Ovary (tissue), 9 donors: ENCODE data around the gene PRDM16. TPM values are rescaled to one million over a fixed set of nuclear protein-coding genes. Genes with fewer than 3 reads are reported as not detected.

ENCODE experiments used
- DNase-seq, 5 donors: peaks; one replicate each; pipeline ENCODE4 v3.0.0-alpha.2; 2019 to 2020
- H3K27ac ChIP-seq, 2 donors: fragments of 200-600 bp; one replicate each; pipeline versions ENCODE4 v1.5.1 to v1.8.0; 2019 to 2022
- H3K27me3 ChIP-seq: fragments of 200-600 bp; one replicate; pipeline ENCODE4 v1.8.0; 2022
- H3K36me3 ChIP-seq: fragments of 200-600 bp; sonication (generic); one replicate; pipeline ENCODE4 v1.5.1; 2019
- H3K4me1 ChIP-seq: one replicate; pipeline ENCODE4 v1.8.1; 2013; ENCODE audit warnings: mild to moderate bottlenecking, moderate library complexity; ENCODE audit not compliant: insufficient read depth
- H3K4me3 ChIP-seq: fragments of 200-600 bp; sonication (generic); one replicate; pipeline ENCODE4 v1.5.1; 2017
- H3K9me3 ChIP-seq, 2 donors: fragments of 200-600 bp in 1 of 2; sonication (generic) in 1 of 2; one replicate each; pipeline versions ENCODE4 v1.5.1 to v1.8.1; 2013 to 2019; ENCODE audit warnings: mild to moderate bottlenecking in 1 of 2, moderate library complexity in 1 of 2
- EP300 ChIP-seq: sonication (generic); formaldehyde crosslinking; IDR thresholded peaks from one replicate; pipeline ENCODE4 v1.6.1; 2017; ENCODE audit warnings: antibody characterized with exemption
- POLR2A ChIP-seq: fragments of 450-650 bp; IDR thresholded peaks from one replicate; pipeline ENCODE4 v1.6.1; 2017; ENCODE audit warnings: antibody characterized with exemption, mild to moderate bottlenecking, moderate library complexity
- whole genome bisulfite sequencing, 3 donors: extraction: QIAGEN DNeasy Blood & Tissue Kit in 1 of 3; methylation state at CpG; one replicate each; pipeline versions ENCODE4 v1.1.5 to v1.1.7; 2013 to 2017; 5-methylcytosine and 5-hydroxymethylcytosine counted together
- intact Hi-C, 4 donors: fragments of 100-400 bp; cut with DNase I; formaldehyde crosslinking; loops; one replicate each; pipeline versions ENCODE4 v1.11.0 to v1.15.1; 2022 to 2023
- polyA plus RNA-seq, 2 donors: library from polyadenylated mRNA; stranded (reverse); fragments of 200-250 nt in 1 of 2; fragments of 350-450 nt in 1 of 2; fragmentation: Illumina TruSeq in 1 of 2; extraction: RNeasy Lipid Tissue Mini Kit (QIAGEN cat#74804) in 1 of 2; gene quantifications; one replicate each; pipeline ENCODE4 v1.2.3, GENCODE V29; 2013 to 2014
- total RNA-seq, 7 donors: library from RNA; depleted of rRNA in 2 of 7; stranded (reverse); fragments of >200 nt in 2 of 7; fragmentation: NEBNext Ultra II Directional in 3 of 7; extraction: Animal tissue kit (Norgen Biotek cat#: 25700) in 3 of 7; gene quantifications; one replicate each; pipeline versions ENCODE4 v1.1.0 to v1.2.4, GENCODE V29; 2016 to 2023
- TF ChIP-seq, protein P1 (sequence below), 3 donors: fragments of 450-650 bp in 2 of 3; fragments of 200-600 bp in 1 of 3; IDR thresholded peaks; one replicate each; pipeline versions ENCODE4 v1.5.1 to v1.8.0; 2016 to 2022; ENCODE audit warnings: antibody characterized with exemption in 3 of 3, mild to moderate bottlenecking in 1 of 3
- donor health status: DM: no; HTN: no; CAD: no; lungs with moderate emphysema.
- donor health status: DM: no; HTN: no; CAD: no.
- donor health status: Bipolar disorder and iron deficiency.
- donor health status: DM: yes; HTN: yes; CAD: no.
- donor health status: DM: no; HTN: no; CAD: no.
- donor health status: DM: yes; HTN: yes; CAD: no.

PRDM16 gene
- total and polyA plus RNA-seq, 9 donors = 1.1 to 17.3 (median 3.9) TPM

DNA sequence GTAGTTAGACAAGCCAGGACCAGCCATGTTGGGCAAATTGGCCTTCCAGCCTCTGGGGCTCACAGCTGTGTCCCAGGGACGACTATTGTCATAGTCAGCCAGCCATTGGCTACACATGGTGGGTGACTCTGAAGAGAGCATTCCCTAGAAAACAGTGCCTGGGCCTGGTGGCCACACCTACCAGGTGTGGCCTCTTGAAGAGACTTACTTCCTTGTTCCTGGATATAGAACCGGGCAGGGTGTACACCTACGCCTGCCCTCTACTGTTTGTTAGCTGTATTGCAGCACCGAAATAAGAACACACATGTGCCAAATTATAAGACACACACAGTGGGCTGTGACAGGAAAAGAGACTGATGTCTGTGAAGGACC, 250.9 kb downstream of the PRDM16 start:
- no peak overlapping the region for H3K4me3 ChIP-seq
- no peaks in the 10 kb centered on the region for H3K36me3 ChIP-seq
- 37 to 48% (median 39%) methylated on average over 4 of the region's 4 CpGs for WGBS, 3 donors
- intact Hi-C loops = loop anchor here in 1 of 4 donors (10.0 kb wide), 1 partner anchor 1185 kb away; no protein-coding TSS in a partner anchor
- H3K4me1 ChIP-seq = no peaks in the 10 kb centered on the region
- DNase-seq = peak in 1 of 5 donors; percentile 61
- TF ChIP-seq, protein P1, sequence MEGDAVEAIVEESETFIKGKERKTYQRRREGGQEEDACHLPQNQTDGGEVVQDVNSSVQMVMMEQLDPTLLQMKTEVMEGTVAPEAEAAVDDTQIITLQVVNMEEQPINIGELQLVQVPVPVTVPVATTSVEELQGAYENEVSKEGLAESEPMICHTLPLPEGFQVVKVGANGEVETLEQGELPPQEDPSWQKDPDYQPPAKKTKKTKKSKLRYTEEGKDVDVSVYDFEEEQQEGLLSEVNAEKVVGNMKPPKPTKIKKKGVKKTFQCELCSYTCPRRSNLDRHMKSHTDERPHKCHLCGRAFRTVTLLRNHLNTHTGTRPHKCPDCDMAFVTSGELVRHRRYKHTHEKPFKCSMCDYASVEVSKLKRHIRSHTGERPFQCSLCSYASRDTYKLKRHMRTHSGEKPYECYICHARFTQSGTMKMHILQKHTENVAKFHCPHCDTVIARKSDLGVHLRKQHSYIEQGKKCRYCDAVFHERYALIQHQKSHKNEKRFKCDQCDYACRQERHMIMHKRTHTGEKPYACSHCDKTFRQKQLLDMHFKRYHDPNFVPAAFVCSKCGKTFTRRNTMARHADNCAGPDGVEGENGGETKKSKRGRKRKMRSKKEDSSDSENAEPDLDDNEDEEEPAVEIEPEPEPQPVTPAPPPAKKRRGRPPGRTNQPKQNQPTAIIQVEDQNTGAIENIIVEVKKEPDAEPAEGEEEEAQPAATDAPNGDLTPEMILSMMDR (IDR thresholded peaks at IDR 0.05) = peak in 2 of 3 donors; percentile 41 to 50
- no peak for TF ChIP-seq EP300
- no peak for TF ChIP-seq POLR2A
- H3K27me3 ChIP-seq = no peaks in the 10 kb centered on the region
- no peak overlapping the region for H3K27ac ChIP-seq
- no peaks in the 10 kb centered on the region for H3K9me3 ChIP-seq

DNA sequence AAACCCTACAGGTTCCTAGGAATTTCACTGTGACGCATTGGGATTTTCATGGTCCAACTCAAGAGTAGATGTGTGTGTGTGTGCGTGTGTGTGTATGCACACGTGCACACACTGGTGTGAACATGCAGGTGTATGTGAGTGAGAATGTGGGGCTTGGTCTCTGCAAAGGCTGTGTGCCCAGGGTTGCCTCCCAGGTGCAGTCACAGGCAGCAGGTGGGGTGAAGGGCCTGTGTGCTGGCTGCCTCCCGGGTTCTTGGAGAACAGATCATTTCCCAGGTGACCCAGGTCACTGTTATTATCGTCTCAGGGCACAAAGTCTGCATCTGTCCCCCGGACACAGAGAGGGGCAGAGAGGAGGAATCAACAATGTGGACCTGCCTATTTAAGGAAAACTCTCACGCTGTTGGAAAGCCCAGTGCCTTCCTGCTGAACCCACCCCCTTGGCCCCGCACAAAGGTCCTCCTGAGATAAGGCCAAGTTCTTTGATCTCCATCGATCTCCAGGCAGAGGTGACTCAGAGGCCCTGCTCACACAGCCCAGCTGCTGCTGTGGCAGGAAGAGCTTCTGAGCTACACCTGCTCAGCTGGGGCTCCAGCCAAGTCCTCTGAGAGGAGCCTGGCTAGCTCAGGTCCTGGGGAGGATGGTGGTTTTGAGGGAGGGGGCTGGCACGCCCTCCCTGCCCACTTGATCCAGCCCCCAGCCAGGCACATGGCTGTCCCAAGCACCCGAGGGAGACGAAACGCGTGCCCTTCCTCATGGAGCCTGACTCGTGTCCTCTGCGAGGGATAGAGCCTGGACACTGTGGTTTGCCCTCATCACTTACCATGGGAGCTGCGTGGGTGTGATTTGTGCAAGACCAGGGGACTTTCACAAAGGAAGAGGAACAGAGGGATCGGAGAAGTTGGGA, 251.5 kb downstream of the PRDM16 start:
- no peak for DNase-seq
- H3K27ac ChIP-seq = no peak overlapping the region
- no peak overlapping the region for H3K4me3 ChIP-seq
- no peaks in the 10 kb centered on the region for H3K27me3 ChIP-seq
- 44 to 52% (median 49%) methylated on average over 18 of the region's 18 CpGs for WGBS, 3 donors
- H3K4me1 ChIP-seq = no peaks in the 10 kb centered on the region
- intact Hi-C loops = no loop called here
- H3K9me3 ChIP-seq = no peaks in the 10 kb centered on the region
- H3K36me3 ChIP-seq = no peaks in the 10 kb centered on the region
- TF ChIP-seq POLR2A = no peak
- TF ChIP-seq, protein P1 (IDR thresholded peaks at IDR 0.05) = no peak
- TF ChIP-seq EP300 = no peak

DNA sequence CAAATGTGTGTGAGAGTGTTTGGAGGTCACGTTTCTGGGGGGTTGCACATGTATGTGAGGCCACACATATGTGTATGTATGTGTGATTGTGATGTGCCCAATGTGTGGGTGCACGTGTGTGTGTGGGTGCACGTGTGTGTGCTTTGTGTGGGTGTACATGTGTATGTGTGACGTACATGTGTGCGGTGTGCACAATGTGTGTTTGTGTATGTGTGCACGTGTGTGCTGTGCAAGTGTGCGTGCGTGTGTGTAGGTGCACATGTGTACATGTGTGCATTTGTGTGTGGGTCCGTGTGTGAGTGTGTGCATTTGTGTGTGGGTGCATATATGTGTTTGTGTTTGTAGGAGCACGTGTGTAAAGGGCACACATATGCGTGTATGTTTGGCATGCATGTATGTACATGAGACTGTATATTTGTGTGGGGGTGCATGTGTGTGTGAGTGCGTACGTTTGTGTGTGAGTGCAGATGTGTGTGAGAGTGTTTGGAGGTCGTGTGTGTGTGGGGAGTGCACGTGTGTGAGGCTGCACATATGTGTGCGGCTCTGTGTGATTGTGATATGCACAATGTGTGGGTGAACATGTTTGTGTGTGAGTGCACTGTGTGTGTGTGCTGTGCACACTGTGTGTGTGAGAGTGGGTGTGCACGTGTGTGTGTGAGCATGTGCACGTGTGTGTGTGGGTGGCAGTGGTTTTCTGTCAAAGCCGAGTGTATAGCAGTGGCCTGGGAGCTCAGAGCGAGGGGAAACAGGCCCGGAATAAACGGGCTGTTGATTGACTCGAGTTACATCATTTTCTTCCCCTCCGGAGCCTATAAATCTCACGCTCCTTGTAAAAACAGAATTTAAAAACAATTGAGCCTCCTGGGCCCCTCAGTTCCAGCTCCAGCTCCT, 252.8 kb downstream of the PRDM16 start:
- Histone ChIP-seq H3K4me1 (no peaks in the 10 kb centered on the region), H3K36me3 (no peaks in the 10 kb centered on the region), H3K4me3 (no peak overlapping the region), H3K27me3 (no peaks in the 10 kb centered on the region), H3K9me3 (no peaks in the 10 kb centered on the region), H3K27ac (no peak overlapping the region)
- WGBS, 3 donors = 71 to 73% (median 72%) methylated on average over 25 of the region's 25 CpGs
- intact Hi-C loops = no loop called here
- TF ChIP-seq, protein P1 (IDR thresholded peaks at IDR 0.05) = no peak
- TF ChIP-seq EP300 (no peak), POLR2A (no peak)
- DNase-seq = no peak

DNA sequence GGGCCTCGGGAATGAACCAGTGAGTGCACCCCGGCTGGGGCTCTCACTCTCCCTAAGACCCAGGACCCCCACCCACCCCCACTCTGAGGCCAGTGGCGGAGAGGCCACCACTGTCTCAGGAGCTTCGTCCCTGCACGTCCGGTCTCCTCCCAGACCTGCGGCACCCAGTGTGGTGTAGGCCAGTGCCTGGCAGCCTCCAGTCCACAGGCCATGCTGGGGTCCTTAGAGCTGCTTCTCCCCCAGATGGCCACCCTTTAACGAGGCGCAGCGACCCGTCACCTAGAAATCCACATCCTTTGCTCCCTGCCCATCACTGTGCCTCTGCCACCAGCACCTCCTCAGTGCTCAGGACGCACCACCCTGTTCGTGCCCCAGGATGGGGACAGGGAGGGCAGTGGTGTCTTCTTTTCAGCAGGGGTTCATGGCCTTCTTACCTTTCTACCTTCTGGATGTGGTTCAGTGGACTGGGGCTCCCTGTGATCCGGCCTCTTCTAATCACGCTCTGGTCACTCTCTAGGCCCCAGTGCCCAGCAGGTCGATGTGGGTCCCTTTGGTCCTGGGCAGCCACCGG, 253.5 kb downstream of the PRDM16 start:
- Histone ChIP-seq H3K27me3 (no peaks in the 10 kb centered on the region), H3K4me3 (no peak overlapping the region), H3K27ac (no peak overlapping the region), H3K9me3 (no peaks in the 10 kb centered on the region), H3K4me1 (no peaks in the 10 kb centered on the region), H3K36me3 (no peaks in the 10 kb centered on the region)
- TF ChIP-seq, protein P1 (IDR thresholded peaks at IDR 0.05) = no peak
- TF ChIP-seq EP300 = no peak
- TF ChIP-seq POLR2A = no peak
- peak in 1 of 5 donors; percentile 10 for DNase-seq
- intact Hi-C loops = no loop called here
- 88 to 89% (median 89%) methylated on average over 17 of the region's 17 CpGs for WGBS, 3 donors
